NCI-H2029 treated with DMSO at 0.1 percent for 48 hours (cell line): ENCODE results near the gene DNAJC27.

Experiments
- DNase-seq: peaks from one replicate; lab custom pipeline; 2025; lab: John Stamatoyannopoulos, UW

The DNAJC27 gene

DNA sequence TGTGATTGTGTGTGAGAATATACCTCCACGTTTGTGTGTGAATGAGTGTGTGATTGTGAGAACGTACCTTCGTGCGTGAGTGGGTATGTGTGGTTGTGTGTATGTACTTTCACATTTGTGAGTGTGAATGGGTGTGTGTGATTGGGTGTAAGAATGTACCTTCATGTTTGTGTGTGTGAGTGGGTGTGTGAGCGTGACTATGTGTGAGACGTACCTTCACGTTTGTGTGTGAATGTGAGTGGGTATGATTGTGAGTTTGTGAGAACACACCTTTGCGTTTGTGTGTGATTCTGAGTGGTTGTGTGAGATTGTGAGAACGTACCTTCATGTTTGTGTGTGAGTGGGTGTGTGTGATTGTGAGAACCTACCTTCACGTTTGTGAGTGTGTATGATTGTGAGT lies 45.9 kb downstream of the DNAJC27 start:
- DNase-seq, result no peak

DNA sequence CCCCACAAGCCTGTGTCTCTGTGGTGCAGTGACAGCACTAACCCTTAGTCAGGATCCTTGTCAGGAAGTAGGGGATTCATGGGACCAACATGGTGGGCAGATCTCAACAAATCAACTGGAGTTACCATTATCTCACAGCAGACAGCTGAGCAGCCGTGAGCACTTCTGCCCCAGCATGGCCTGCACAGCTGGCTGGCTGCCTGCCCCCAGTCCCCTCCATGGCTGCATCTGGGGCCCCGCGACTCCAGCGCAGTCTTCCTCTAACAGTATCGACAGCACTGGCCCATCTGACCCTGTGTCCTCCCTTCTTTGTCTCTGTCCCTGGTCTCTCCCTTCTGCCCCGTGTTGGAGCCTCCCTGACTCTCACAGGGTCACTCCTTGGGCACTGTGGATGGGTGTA lies 47.0 kb downstream of the DNAJC27 start:
- no peak for DNase-seq

DNA sequence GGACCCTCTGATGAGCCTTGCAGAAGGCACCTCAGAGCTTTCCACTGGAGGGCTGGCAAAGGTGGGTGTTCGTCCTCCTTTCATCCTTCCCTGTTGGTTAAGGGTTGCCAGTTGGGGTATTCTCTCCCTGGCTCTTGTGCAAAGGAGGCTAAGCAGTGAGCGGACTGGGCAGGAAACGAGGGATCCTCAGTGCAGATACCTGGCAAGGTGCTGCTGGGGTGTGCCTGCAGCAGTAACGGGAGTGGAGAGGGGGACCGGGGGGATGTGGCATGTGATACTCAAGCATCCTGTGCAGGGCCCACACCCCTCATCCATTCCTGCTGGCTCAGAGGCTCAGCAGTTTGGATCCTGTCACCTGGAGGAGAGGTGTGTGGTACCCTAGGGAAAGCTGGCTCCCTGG lies 47.5 kb downstream of the DNAJC27 start:
- DNase-seq, result no peak

DNA sequence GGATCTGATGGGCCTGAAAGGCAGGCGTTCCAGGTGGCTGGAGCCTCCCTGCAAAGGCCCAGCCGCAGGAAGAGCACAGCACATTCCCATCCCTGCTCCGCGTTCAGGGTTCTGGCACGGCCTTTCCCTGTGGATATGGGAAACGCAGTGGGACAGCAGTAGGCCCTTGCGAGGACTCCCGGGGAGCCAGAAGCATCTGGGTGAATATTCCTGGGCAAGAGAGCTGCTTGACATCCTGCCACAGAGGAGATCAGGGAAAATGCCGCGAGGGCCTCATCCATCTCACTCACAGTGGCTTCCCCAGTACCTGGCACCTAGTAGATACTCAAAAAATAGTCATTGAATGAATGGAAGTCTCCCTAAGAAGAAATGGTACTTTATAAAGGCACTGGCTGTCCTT lies 48.6 kb downstream of the DNAJC27 start:
- DNase-seq, result no peak

DNA sequence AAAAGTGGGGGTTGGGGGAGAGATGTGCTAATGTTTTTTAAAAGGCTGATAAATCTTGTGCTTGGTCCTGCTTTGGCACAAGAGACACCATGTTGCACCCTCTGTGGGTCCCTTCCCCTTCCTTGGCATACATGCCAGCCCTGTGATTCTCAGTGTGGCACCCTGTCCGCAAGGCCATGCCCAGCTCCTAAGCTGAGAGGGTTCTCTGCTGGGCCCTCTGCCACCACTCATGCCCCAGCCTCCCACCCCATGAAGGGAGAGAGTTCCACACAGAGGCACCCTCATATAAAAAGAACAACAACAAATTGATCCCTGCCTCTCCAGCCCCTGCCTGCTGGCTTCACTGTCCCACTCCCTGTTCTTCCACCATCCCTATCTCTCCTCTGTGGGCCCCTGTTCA lies 49.2 kb downstream of the DNAJC27 start:
- DNase-seq, result no peak

DNA sequence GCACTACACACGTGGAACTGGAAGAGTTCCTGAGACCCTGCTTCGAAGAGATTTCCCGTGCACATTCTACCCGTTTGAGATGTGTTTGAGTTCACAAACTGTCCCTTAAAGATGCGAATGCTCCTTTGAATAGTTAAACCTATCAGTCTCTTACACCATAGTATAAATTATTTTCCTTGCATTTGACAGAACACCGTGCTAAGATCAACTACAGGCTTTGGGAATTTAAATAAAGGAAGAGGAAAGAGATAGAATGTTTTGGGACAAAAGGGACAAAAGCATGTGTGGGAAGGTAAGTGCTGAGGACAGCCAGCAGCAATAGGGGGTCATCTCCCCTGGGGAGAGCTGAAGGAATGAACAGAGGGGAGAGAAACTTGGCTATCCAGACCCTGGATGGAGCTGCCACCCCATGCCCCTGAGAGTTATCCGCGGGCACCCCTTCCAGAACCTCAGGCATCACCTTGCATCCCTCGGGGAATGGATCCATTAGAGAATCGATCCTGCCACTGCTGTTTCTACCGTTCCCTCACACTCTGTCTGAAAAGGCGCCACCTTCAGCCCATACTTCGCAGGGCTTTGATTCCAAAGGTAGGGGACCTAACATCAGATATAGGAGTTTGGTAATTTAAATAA lies 50.8 kb downstream of the DNAJC27 start:
- no peak for DNase-seq

DNA sequence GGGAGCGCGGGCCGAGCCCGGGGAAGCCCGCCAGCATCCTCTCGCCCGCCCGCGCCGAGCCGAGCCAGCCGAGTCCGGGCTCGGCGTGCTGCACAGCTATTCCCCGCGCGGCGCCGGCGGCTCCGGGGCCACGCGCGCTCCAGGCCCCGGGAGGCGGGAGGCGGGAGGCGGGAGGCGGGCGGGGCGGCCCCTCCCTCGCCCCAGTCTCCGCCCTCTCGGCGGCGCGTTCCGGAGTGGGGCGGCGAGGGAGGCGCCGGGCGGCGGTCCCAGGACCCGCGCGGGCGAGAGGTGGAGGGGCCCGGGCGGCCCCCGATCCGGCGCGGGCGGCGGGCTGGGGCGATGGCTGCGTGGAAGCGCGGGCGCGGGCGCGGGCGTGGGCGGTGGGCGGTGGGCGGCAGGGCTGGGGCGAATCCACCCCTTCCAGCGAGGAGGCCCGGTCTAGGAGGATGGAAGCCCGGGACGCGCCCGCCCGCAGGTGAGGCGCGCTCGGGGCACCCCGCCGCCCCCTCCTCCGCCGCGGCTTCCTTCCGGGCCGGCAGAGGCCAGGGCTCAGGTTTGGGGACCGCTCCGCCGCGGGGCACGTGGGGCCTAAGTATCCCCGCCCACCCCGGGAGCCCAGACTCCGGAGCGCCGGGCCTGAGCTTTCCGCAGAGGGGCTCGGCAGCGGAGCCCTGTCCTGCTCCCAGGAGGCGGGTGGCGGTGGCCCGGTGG lies 51.5 kb downstream of the DNAJC27 start, which contains the start of gene ADCY3:
TSS of gene ADCY3 (minus strand) at position 140 of the 711 bp plus-strand sequence. CDS start 1,250 bp downstream, outside the sequence.
- DNase-seq, result no peak

DNA sequence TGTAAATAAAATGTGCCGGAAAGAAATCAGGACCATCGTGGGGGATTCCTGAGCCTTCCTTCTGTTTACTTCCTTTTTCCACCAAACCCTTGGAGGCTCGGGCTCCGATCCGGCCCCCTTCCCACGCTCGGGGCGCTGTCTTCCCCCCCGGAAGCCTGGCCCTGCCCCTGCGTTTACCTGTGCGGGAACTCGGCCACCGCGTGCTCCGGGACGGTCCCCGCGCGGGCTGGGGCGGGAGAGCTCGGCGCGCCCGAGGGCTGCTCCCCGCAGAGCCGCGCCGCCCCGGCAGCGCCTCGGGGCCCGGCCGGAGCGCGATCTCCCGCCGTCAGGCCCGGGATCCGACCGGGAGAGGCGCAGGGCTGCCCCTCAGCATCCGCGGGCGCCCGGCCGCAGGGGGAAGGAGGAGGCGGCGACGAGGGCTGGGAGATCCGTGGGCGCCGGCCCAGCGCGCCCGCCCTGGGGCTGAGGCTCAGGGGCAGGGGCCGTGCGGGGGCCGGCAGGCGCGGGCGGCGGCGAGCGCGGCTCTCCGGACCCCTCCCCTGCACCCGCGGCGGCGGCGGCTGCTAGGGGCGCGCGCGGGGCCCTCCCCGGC lies 52.2 kb downstream of the DNAJC27 start:
- no peak for DNase-seq

DNA sequence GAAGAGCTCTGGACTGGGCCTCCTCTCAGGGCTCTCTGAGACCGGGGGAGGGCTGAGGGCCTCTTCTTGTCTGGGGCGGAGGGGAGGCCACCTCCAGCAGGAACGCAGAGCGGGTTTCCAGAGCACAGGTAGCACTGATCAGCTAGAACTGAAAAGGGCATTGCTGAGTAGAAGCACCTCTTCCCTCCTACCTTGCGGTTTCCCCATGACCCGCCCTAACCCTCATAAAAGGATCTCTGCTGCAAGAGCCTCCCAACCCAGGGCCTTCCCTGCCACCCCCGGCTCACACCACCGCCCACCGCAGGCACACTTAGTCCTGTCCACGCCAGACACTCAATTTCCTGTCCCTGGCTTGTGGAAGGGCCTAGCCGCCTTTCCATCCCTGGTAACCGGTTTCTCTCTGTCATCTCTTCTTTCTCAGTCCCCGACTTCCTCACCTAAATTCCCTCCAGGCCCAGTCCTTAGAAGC lies 52.7 kb downstream of the DNAJC27 start:
- DNase-seq, result no peak

DNA sequence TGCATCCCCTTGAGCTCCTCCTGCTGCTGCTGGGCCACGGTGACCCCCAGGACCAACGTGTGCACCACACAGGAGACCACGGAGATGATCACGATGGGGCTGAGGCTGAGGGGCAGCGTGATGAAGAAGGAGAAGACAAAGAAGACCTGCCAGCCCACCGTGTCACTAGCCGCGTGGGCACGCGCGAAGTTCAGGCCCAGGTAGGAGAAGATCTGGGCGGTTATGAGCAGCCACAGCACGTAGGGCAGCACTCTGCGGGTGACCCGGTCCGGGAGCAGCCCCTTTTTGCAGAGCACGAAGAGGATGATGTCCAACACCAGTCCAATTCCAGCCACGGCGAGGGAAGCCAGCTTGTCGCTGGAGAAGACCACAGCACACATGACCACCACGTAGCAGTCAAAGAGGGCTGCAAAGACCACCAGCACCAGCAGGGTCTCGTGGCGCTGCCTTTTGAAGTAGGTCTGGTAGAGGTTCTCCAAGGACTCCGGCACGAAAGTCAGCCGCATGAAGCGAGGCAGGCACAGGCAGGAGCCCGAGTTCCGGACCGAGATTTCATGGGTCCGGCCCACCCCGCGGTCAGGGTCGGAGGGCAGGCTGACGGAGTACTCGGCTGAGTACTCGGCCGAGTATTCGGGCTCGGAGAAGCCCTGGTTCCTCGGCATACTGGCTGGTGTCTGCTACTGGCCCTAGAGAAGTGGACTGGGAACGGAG lies 53.3 kb downstream of the DNAJC27 start:
- no peak for DNase-seq

DNA sequence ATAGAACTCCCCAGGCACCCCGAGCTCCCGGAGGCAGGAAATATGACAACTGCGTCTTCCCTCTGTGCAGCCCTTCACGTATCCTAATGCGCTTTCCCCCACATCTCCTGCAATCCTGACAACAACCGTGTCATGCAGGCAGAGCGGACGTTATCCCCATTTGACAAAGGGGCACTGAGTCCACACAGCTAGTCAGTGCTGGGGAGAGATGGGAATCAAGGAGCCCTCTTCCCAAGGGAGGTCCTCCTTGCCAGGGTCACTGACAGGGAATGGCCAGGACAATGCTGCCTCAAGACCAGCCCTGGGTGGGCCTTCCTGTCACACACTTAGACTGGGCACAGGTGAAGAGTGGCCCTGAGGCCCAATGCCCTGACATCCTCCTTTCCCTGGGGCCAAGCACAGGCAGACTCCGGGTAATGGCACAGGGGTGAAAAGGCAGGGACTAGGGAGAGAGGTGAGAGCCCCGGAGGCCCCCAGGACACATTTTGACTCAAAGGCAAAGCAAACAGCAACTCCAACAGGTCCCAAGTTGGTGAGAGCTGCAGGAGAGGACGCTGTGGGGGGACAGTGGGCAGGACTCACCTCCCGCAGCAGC lies 53.9 kb downstream of the DNAJC27 start:
- no peak for DNase-seq

DNA sequence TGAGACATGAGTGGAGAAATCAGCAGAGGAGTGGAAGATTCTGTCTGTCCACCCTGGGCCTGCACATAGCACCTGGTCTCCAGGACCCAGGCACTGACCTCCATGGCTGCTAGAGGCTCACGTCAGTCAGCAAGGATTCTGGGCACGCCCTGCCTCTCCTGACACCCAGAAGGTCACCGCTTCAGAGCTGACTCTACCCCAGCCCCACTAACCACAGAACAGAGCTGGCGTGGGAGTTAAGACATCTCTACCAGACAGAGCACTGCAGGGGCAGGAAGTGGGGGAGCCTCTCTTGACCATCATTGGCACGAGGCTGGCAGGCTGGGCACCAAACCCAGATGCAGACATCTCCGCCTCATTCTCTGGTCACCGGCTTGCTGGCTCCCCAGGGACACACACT lies 54.7 kb downstream of the DNAJC27 start:
- DNase-seq, result no peak

DNA sequence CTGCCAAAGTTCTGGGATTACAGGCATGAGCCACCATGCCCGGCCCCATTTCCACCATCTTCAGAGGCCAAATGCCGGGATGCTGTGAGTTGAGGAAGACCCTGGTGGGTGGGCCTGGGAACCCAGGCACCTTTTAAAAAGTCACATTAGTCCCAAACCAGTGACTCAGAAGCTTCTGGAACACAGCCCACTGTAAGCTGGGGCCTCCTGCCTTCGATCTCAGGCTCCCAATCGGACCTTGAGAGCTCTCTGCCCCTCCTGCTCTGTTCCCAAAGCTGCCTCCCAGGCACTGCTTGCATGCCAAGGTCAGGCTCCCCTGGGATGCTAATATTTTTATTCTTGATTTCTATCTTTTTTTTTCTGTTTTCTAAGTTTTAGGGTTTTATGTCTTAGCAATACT lies 56.0 kb downstream of the DNAJC27 start:
- no peak for DNase-seq

DNA sequence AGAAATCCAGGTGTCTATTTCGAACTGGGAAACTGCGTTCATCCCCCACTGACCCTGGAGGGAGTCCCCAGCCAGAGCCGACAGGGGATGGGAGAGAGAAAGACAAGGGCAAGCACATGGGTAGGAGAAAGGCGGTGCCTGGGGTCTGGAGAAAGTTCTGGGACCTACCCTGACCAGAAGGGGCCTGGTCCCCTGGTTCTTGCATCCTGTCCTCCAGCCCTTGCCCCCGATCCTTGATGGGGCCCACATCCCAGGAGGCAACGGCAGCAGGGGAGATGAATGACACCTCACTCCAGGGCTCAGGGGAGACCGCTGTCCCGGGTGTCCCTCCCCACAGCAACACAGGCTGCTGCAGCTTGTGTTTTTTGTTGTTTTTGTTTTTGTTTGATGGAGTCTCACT lies 56.6 kb downstream of the DNAJC27 start:
- DNase-seq, result no peak

DNA sequence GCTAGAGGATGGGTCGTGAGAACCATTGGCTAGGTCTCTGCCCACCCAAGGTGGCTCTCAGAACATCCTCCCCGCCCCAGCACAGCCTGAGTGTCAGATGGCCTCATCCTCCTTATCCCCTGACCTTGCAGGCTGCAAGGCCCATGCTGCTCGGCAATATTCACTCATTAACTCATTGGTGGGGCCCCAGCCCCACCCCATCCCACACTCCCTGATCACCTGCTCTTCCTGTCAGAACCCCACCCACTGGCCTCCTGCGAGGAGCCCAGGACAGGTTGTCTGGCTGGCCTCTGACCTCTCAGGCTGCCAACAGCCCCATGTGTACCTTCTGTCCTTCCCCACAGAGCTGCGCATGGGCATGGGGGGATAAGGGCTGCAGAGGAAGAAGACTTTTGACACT lies 57.0 kb downstream of the DNAJC27 start:
- DNase-seq, result no peak

DNA sequence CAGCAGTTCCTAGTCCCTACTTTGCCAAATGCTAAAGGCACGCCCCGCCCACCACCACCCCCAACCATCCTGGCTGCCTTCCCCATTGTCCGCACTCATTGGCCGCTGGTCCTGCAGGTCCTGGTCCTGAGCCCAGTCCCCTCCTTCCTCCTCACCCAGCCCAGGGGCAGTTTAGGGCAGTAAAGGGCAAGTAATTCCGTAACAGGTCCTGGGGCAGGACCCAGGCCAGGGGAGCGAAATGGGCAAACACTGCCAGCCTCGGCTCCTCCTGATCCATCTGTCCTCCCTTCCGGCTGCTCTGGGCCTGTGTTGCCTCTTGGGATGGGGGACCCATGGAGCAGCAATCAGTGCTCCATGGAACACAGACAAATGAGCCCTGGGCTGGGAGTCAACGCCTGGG lies 57.8 kb downstream of the DNAJC27 start:
- no peak for DNase-seq

DNA sequence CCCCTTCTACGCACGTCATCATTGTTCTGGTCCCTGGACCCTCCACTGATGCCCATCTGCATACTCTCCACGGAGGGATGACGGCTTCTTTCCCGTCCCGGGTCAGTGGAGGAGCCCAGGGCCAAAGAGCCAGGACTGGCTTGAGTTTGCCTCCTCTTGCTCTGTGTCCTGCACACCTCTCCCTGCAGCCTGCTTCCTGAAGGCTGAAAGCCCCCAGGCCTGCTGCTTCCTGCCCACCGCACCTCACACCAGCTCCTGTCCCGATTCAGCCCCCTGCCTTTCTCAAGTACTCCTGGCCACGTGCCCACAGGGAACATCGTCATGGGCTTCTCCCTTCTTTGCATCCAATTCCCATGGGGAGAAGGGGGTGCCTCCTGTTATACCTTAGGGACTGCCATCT lies 58.8 kb downstream of the DNAJC27 start:
- DNase-seq, result no peak

DNA sequence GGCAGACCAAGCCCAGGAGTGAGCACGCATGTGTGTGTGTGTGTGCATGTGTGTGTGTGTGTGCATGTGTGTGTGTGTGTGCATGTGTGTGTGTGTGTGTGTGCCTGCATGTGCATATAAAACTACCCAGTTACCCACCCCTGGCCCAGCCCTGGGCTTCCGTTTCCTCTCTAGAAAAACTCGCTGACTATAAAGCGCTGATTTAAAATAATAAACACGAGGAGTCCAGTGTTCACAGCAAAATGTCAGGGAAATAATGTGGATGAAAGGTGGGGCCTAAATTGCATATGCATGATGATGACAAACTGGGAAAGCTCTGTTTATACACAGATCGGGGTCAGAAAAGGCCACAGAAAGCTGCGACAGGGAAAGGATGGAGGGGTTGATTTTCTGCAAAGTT lies 59.2 kb downstream of the DNAJC27 start:
- DNase-seq, result no peak

DNA sequence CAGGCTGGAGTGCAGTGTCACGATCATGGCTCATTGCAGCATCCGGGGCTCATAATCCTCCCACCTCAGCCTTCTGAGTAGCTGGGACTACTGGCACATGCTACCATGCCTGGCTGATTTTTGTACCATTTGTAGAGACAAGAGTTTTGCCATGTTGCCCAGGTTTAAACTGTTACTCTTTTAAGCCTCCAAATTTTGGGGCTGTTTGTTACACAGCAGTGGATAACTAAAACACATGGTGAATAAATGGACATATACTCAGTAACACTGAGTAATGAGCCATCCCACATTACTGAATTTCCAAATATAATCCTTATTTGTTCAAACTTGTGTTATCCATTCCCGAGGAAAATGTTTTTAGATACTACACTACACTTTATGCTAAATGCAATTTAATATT lies 61.5 kb downstream of the DNAJC27 start:
- no peak for DNase-seq

DNA sequence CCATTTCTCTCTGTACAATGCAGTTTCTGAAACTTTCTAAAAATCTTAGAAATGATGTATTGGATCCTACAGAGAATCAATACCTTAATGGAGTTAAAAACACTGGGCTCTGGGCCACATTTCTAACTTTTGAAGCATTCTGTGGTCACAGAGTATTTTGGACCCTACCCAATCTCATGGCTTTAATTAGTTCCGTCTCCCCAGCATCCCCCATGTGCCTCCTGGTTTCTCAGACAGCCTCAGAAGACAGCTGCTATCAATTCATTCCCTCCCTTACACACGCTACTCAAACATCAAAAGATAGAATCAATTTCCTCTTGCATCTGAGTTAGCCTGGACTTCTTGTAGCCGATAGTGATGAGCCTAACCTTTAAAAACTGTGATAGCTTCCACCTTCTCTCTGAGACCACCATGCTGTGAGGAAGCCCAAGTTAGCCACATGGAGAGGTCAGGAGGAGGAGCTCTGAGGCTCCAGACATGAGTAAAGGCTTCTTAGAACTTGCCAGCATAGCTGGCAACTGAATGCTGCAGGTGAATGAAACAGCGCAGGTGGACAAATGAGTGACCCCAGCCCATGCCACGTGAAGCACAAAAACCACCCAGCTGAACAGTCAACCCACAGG lies 62.1 kb downstream of the DNAJC27 start:
- DNase-seq, result no peak

DNA sequence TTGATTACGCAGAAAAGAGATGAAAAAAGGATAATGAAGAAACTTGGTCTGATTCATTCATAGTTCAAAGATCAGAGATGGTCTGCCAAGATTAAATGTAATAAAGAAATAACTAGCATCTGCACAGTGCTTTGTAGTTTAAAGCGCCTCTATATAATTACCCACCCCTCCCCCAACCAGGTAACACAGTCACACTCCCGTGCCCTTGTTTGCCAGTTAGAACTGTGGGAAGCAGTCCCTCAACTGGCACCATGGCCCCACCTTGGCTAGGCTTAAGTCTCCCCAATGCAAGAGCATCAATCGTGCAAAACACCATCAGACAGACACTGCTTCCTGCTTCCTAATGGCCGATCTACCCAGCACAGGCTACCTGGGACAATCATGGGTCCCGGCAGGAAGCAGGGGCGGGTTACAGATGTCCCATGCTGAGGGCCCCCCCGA lies 63.3 kb downstream of the DNAJC27 start:
- no peak for DNase-seq

DNA sequence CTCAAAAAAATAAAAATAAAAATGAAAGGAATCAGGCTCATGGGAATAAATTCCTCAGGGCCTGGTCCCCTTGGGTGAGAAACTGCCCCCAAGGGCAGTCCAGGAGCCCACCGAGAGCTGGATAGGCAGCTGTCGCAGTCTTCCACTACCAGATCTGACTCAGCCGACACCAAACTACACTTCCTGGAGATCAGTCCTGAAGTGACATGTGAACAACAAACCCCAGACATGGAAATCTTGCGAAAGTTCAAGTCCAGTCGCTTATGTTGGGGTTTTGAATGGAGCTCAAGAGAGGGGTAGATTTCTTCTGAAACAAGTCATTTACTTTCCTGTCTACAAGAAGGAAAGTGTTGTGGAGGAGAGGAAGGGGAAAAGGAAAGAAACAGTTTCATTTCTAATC lies 64.6 kb downstream of the DNAJC27 start:
- DNase-seq, result no peak
